Measurements from ENCODE around the gene GRXCR2.
A peak's percentile ranks its signal among the peaks of the same experiment; 100 is the strongest.
"Not testable (repeated sequence)": the region's sequence is repeated elsewhere in the genome, so short reads cannot be mapped to it uniquely, and the experiment has no call there.

Gene GRXCR2

DNA sequence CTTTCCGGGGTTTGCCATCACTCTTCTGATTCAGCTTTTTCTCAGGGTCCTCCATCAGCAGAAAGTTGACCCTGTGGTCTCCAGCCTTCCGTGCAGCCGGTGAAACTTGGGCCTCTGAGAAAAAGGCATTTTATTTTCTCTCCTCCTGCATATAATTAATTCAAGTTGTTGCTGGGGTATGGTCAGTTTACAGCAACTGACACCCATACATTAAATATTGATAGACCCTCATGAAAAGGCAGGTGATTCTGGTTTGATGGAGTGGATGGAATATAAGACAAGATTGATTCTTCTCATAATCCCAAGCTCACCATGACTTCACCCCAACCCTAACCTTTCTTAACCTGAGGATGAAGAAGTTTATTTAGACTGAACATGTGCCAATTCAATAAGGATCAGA, at the start of gene GRXCR2:
GRXCR2 (minus strand) TSS at position 101 of the 400 bp plus-strand sequence; CDS start at position 55, 46 bp downstream.
- DNase-seq = no peak

- no peak for DNase-seq
Measured at GRCh38 chr5:145922059-145922458, 49.2 kb upstream of the GRXCR2 start.

DNA sequence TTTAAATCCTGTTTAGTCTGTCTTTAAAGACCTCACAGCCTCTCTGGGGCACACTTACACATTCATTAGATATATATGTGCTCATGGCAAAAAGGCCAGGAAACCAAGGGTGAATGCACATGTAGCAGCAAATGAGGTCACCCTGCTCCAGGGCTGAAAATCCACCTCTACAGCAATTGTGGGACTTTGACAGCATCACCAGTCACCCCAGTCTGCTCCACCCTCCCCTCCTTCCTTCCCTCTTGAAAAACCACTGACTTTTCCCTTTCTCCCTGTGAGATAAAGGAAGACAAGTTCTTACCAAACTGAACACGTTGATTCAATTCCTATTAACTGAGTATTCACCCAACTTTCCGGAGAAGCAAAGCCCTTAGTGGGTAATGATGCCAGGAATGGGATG, 48.4 kb upstream of the GRXCR2 start:
- no peak for DNase-seq

GRCh38 chr5:145920542-145921210, 47.9 kb upstream of the GRXCR2 start:
- DNase-seq = no peak

DNA sequence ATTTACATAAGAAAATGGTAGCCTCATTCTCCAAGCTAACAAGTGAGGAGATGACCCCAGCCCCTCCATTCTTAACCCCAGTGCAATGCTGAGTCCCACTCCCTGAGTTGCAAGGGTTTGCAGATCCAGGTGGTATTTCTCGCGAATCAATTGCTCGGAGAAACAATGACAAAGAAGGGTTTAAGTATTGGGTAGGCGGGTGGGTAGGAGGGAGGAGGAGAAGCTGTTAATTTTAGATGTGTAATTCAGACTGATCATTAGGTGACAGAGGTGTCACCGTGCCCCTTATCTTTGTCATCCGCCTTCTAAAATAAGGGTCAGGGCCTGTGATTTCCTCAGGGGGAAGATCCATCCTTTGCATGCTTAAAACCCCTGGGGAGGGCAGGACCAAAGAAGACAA, 46.6 kb upstream of the GRXCR2 start:
- DNase-seq = no peak

- no peak for DNase-seq
Measured at GRCh38 chr5:145918397-145918796, 45.6 kb upstream of the GRXCR2 start.

DNA sequence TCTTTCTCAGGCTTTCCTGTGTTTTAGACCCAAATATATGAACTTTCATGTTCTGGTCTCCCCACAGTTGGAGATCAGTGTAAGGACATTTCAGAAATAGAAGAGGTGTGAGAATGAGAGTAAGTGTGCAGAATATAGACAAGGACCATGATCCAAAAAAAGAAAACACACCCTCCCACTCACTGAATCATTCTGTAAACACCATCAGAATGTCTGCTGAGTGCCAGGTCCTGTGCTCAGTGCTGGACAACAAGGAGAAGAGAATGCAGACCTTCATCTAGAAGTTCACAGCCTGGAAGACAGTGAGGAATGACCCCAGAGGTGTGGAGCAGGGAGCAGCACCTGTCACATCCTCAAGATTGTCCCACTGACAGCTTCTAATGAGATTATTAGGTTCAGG, 44.5 kb upstream of the GRXCR2 start:
- no peak for DNase-seq

DNA sequence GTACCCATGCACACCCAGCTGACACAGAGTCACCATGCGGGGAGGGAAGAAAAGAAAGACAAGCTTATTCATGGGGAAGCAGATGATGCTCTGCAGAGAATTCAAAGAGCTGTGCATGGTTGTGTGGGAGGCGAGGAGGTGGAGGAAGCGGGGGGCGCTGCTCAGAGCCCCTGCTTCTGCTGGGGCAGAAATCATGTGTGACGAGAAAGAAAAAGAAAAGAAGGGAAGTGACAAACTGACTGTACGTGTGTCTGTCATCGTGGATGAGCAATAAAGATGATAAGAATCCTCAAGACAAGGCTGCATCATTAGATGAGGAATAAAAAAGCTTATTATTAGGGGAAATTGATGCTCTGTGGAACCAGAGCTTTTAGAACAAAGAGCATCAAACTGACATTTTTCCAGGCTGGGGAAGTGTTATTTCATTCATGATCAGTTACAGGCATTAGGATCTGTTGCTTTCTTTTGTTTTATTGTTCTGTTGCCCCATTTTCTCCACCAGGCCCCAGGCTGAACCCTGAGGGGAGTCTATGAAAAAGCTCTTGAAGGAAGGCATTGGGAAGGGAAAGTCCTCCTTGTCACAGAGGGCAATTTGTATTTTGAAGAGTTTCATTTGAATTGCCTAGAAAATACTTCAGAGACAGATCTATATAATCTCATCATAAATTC, 43.3 kb upstream of the GRXCR2 start:
- DNase-seq = peak in 3 of 51 donors; percentile 1 to 45 (median 19)

DNA sequence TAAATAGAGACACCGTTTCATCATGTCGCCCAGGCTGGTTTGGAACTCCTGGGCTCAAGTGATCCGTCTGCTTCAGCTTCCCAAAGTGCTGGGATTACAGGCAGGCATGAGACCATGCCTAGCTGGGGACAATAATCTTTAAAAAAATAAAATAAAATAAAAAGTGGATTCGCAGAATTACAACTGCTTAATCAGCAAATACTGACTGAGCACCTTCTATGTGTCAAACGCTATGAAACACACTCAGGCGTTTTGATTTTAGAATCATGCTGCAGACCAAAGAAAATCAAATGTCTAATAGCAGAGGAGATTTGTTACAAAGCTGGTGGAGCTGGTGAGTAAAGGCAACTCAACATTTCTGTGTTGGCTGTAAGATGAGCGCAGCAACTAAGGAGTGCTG, 40.9 kb upstream of the GRXCR2 start:
- no peak for DNase-seq

DNA sequence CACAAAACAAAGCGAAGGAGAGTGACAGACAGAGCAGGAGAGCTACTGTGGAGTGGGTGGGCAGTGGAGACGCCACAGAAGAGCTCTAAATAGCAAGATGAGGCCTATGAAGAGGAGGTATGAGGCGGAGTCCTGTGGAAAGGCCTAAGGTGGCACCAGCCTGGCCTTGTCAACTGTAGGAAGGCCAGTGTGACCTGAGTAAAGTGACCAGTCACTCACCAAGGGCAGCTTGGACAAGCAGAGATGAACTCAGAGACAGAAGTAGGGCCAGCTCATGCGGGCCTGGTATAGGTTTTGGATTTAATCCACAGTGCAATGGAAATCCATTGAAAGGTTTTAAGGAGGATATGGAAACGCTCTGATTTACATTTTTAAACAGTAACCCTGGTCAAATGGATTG, 39.8 kb upstream of the GRXCR2 start:
- no peak for DNase-seq

GRCh38 chr5:145912019-145912418, 39.2 kb upstream of the GRXCR2 start:
- DNase-seq = no peak

- no peak for DNase-seq
Measured at GRCh38 chr5:145911164-145911563, 38.4 kb upstream of the GRXCR2 start.

- no peak for DNase-seq
Measured at GRCh38 chr5:145908206-145908960, 35.6 kb upstream of the GRXCR2 start.

GRCh38 chr5:145906401-145906800, 33.6 kb upstream of the GRXCR2 start:
- DNase-seq = no peak

DNA sequence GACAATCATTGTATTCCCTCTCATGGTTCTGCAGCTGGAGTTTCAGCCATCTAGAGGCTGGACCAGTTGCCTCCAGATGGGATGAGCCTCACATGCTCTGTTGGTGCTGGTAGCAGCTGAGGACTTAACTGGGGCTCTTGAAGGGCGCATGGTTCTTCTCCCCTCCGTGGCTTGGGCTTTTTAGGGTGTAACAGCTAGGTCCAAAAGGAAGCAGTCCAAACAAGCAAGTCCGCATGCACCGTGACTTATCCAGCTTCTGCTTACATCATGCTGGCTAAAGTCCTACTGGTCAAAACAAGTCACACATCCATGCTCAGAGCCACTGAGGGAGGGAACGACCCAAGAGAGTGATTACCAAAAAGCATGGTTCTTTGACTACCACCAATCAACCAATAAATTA, 31.9 kb upstream of the GRXCR2 start:
- no peak for DNase-seq

GRCh38 chr5:145903867-145904266, 31.1 kb upstream of the GRXCR2 start:
- DNase-seq = no peak

DNA sequence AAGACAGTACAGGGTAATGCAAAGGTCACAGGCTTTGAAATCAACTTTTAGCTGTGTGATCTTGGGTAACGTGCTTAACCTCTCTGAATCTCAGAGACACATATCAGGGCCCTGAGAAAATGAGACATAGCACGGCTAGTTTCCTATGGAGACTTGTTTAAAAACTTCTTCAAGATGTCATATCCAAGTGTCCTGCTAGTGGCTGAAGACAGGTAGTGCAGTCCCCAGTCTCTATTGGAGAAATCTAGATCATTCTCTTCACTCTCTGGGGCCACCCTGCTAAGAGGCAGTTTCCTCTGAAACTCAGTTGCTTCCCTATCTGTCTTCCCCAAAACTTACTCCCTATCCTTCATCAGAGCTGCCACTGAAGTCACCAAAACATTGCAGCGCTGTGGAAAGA, 30.3 kb upstream of the GRXCR2 start:
- DNase-seq = no peak

GRCh38 chr5:145902421-145902820, 29.6 kb upstream of the GRXCR2 start:
- DNase-seq = no peak

DNA sequence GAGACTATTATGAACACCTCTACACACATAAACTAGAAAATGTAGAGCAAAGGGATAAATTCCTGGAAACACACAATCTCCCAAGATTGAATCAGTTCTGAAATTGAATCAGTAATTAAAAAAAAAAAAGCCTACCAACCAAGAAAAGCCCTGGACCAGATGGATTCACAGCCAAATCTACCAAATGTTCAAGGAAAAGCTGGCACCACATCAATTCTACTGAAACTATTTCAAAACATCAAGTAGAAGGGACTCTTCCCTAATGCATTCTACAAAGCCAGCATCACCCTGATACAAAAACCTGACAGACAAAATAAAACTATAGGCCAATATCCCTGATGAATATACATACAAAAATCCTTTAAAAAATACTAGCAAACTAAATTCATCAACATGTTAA, 25.4 kb upstream of the GRXCR2 start:
- no peak for DNase-seq

DNA sequence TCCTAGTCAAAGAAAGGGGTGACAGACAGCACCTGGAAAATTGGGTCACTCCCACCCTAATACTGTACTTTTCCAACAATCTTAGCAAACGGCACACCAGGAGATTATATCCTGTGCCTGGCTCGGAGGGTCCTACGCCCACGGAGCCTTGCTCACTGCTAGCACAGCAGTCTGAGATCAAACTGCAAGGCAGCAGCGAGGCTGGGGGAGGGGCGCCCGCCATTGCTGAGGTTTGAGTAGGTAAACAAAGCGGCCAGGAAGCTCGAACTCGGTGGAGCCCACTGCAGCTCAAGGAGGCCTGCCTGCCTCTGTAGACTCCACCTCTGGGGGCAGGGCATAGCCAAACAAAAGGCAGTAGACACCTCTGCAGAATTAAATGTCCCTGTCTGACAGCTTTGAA, 18.6 kb upstream of the GRXCR2 start:
- not testable (repeated sequence) for DNase-seq

DNA sequence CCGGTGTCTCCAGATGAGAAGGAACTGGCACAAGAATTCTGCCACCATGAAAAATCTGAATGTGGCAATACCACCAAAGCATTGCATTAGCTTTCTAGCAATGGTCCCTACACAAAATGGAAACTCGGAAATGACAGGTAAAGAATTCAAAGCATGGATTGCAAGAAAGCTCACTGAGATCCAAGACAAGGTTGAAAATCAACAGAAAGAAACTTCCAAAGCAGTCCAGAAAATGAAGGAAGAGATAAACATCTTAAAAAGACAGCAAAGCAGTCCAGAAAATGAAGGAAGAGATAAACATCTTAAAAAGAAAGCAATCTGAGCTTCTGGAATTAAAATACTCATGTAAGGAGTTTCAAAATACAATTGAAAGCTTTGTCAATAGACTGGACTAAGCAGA, 16.8 kb upstream of the GRXCR2 start:
- DNase-seq = no peak

DNA sequence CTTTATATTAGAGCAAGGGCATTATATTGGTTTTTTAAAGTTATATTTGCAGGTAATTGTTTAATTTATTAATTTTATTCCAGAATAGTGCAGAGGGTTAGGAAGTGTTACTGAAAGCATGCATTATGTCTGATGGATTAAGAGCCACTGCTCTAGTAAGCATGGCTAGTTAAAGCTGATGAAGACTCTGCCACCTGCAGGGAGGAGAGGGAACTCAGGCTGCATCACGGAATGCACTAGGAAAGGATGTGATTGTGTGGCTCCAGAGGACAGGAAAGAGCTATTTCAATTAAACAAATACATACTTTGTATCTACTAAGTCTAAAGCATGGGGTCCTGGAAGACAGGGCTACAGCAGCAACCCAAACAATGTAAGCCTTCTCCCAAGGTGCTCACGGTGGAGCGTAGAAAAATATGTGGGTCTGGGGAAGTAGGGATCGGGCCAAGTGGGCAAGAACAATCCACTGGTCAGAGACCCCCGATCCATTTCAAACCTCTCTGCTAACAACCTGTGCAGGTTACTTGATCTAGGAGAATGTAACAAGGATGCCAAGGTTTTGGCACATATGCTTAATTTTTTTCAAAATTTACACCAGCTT, 15.3 kb upstream of the GRXCR2 start:
- DNase-seq = peak in 2 of 51 donors; percentile 1 to 2
